NCI-H2196 (cell line): Measurements from ENCODE around the gene SFXN3.

ENCODE experiments used
- DNase-seq: peaks from one replicate; lab custom pipeline; 2025; ENCODE audit not compliant: unreplicated experiment; lab: John Stamatoyannopoulos, UW

Gene SFXN3

DNA sequence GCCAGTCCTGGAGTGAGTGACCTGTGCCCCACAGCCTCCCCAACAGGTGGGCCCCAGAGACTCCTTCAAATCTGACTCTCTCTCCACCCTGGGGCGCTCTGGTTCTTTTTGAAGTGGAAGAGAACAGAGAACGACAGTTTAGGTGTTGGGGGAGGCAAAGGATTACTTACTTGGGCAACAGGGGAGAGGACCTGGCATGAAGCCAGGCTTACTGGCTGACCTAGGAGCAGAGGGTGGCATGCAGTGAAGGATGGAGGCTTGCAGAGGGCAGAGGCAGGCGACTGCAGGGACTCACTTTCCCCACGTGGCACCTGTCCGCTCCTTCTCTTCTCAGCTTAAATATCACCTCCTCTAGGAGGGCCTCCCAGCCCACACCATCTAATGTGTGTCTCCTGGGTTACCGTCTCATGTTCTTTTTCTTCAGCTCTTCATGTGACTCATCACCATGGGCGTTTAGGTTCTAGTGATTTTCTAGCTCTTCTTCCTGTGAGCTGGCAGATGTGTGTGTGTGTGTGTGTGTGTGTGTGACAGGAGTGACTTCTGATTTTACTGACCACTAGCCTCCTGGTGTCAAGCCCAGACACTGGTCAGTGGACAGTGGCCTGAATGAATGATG, 16.0 kb upstream of the SFXN3 start:
- no peak for DNase-seq

DNA sequence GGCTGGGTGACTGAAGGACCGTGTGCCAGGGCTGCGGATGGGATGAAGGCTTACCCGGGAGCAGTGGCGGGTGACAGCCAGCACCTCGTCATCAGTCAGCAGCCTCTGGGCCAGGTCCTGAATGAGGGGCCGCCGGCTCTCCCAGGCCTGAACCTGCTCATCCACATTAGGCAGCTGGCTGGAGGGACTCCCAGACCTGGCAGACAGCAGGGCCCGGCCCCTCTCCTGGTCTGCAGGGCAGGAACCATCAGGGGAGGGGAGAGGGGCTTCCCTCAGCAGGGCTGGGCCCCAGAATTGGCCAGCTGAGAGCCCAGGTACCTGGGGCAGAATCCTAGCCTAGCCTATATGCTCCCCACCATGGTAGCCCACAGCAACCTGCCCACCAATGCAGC, 15.5 kb upstream of the SFXN3 start:
- no peak for DNase-seq

DNA sequence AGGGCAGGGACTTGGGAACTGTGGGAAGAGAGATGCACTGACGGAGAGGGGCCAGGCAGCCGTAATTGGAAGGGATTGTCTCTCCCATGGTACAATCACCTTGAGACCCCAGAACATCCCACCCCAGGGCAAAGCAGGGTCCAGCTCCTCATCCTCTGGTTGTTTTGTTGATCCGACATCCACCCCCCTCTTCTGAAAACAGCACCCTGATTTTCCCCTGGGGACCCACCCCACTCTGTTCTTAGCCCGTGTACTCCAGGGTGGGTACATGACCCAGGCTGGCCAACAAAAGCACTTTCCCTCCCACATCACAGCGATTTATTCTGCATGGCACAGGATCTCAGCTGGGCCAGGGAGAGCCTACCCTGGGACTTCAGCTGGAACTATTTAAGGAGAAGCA, 14.2 kb upstream of the SFXN3 start:
- no peak for DNase-seq

- DNase-seq, result no peak
Observed at GRCh38 chr10:101018118-101018599, 12.9 kb upstream of the SFXN3 start.

DNA sequence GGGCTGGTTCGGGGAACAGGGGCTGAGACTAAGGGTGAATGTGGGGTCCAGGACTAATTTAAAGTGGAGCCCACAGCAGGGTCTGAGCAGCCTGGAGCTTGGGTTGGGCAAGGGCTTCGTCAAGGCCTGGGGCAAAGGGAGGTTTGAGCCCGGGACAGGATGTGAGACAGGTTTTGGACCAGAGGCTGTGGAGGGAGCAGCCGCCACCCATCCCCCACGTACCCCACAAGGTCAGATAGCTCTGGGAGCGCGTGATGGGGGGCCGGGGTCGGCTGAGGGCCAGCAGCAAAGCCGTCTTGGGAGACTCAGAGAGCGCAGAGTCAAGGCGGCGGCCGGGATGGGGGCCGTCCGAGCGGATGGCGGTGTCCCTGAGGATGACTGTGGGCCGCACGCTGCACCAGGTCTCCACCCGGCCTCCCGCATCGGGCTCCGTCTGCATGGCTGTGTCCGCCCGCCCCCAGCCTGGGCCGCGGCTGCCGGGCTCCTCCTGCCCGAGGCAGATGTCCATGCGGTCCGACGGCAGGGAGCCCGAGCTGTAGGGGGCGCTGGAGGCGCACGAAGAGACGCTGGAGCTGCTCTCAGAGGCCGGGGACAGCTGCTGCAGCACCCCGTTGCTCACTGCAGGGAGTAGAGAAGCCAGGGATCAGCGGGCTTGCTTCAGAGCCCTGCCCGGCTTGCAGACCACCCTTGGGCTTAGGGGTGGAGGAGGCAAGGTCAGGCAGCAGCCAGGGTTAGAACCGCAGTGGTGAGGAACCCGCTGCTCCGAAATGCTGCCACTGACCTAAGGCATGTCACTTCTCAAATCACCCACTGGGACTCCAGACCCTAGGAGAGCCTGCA, 12.2 kb upstream of the SFXN3 start:
- DNase-seq, result peak; percentile 79

- no peak for DNase-seq
Observed at GRCh38 chr10:101019440-101019703, 11.7 kb upstream of the SFXN3 start.

DNA sequence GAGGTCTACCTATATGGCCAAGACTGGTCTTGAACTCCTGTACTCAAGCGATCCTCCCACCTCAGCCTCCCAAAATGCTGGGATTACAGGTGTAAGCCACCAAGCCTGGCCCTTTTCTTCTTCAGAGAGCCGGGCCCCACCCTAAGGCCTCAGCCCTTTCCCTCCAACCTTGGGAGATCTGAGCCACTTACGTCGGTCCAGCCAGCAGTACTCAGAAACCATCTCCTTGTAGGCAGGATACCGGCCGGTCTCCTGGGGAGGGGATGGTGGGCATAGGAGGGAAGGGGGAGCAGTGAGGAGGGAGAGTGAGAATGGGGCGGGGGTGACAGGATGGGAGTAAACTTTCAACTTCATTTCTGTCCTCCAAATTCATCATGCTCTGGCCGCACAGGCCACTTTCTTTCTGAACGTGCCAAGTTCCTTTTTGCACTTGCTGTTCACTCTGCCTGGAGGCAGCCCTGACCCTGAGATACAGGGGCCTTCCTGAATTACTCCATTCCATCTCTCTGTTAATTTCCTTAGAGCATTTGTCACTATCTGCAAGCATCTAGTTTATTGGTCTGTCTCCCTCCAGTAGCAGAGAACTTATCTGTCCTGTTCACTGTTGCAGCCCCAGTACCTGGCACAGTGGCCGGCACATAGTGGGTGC, 10.5 kb upstream of the SFXN3 start:
- DNase-seq, result no peak

GRCh38 chr10:101021239-101021638, 9.8 kb upstream of the SFXN3 start:
- no peak for DNase-seq

DNA sequence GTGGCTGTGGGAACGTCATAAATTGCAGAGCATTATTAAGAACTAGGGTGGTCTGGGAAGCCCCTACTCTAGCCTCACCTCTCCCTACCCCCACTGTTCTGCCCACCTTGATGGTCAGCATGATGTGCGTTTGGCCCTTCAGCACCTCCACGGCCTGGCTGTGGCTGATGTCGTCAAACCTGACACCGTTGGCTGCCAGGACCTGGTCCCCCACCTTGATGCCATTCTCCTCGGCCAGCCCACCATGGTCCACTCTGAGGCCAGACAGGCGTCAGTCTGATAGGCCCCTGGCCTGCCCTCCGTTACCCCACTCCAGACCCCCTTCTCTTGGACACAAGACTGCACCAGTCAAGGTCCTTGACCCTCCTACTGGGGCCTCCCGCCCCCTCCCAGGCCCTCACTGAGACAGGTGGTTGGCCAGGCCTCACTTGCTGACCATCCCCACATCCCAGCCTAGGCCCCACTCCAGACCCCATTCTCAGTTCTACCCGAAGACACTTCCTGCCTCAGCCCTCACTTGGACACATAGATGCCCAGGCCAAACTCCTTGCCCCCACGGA, 9.3 kb upstream of the SFXN3 start:
- no peak for DNase-seq

GRCh38 chr10:101022967-101023705, 7.9 kb upstream of the SFXN3 start:
- no peak for DNase-seq

GRCh38 chr10:101027106-101027720, 3.8 kb upstream of the SFXN3 start:
- DNase-seq, result no peak

GRCh38 chr10:101028446-101029337, 2.3 kb upstream of the SFXN3 start:
- no peak for DNase-seq

GRCh38 chr10:101029520-101030295, 1.3 kb upstream of the SFXN3 start:
- DNase-seq, result no peak

GRCh38 chr10:101030496-101031127, 422 bp upstream of the SFXN3 start:
- no peak for DNase-seq

GRCh38 chr10:101031796-101032636, 982 bp downstream of the SFXN3 start:
- DNase-seq, result no peak

DNA sequence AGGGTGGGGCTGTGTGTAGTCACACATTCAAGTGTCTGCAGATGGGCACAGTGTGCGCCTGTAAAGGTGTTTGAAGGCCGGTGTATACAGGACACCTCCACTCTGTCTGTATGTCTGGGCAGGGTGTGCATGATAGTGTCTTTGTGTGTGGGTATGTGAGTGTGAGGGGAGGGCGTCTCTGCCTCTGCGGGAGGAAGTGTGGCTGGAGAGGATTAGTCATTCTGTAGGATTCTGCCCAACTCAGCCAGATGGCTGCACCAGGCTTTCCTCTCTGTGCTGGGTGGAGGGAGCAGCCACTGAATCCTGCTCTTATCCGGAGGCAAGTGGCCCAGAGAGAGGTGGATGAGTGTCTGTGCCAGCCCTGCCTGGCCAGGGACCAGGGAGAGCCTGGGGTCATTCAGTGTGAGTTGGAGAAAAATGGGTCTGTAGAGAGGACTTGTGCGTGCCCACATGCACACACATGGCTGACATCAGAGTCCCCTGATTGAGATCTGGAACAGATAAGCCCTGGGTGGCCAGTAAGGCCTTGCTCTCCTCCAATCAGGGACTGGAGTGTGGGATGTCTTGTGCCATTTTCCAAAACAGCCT, 1.7 kb downstream of the SFXN3 start:
- DNase-seq, result peak; percentile 37

DNA sequence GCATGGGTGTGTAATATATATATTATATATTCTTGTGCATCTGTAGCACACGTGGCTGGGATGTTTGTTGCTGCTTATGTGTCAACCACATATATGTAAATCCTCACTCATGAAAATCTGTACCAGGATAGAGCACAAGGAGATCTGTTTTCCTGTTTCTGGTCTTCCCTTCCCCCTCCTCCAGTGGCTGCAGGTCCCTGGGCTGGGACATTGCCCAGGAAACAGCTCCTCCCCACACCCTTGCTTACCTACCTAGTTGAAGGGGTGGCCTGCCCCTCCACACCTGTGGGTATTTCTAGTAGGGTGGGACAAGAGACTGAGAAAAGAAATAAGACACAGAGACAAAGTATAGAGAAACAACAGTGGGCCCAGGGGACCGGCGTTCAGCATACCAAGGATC, 2.2 kb downstream of the SFXN3 start:
- DNase-seq, result no peak
